HL-60 (cell line): ENCODE data around the gene TMEM236.
"Not testable (repeated sequence)": the region's sequence is repeated elsewhere in the genome, so short reads cannot be mapped to it uniquely, and the experiment has no call there.

Source experiments
- DNase-seq, 2 experiments: peaks; one replicate each; pipeline ENCODE4 v3.0.0-alpha.2; 2010 to 2020; ENCODE audit warnings: low read depth in 1 of 2, low spot score in 1 of 2
- H3K27ac ChIP-seq: fragments of 250-450 bp; sonication (Bioruptor Pico); replicated peaks from 2 replicates; pipeline ENCODE4 v1.5.1; 2020; ENCODE audit warnings: mild to moderate bottlenecking, moderate library complexity
- H3K27me3 ChIP-seq: fragments of 250-450 bp; sonication (Bioruptor Pico); 2 replicates; pipeline ENCODE4 v1.5.1; 2021; ENCODE audit warnings: mild to moderate bottlenecking, moderate library complexity; ENCODE audit not compliant: insufficient read depth, poor library complexity, severe bottlenecking
- H3K4me3 ChIP-seq: replicated peaks from 2 replicates; pipeline ENCODE4 v1.5.1; 2011; ENCODE audit warnings: mild to moderate bottlenecking, control low read depth, low read length; ENCODE audit not compliant: insufficient read depth
- GABPA ChIP-seq: IDR thresholded peaks from 2 replicates; pipeline ENCODE4 v1.6.1; 2012; ENCODE audit warnings: low read depth
- POLR2AphosphoS5 ChIP-seq: IDR thresholded peaks from 2 replicates; pipeline ENCODE4 v1.6.1; 2012; ENCODE audit warnings: low read depth
- SPI1 ChIP-seq: IDR thresholded peaks from 2 replicates; pipeline ENCODE4 v1.6.1; 2012; ENCODE audit warnings: low read depth, mild to moderate bottlenecking, borderline replicate concordance
- TF ChIP-seq, protein P1 (sequence below): IDR thresholded peaks from 2 replicates; pipeline ENCODE4 v1.6.1; 2012; ENCODE audit warnings: low read depth; ENCODE audit not compliant: insufficient replicate concordance
- TF ChIP-seq, protein P2 (sequence below): IDR thresholded peaks from one replicate; pipeline ENCODE4 v1.5.1; 2011; ENCODE audit warnings: low read length, control low read depth, inconsistent platforms; ENCODE audit not compliant: insufficient read depth

Gene TMEM236

DNA sequence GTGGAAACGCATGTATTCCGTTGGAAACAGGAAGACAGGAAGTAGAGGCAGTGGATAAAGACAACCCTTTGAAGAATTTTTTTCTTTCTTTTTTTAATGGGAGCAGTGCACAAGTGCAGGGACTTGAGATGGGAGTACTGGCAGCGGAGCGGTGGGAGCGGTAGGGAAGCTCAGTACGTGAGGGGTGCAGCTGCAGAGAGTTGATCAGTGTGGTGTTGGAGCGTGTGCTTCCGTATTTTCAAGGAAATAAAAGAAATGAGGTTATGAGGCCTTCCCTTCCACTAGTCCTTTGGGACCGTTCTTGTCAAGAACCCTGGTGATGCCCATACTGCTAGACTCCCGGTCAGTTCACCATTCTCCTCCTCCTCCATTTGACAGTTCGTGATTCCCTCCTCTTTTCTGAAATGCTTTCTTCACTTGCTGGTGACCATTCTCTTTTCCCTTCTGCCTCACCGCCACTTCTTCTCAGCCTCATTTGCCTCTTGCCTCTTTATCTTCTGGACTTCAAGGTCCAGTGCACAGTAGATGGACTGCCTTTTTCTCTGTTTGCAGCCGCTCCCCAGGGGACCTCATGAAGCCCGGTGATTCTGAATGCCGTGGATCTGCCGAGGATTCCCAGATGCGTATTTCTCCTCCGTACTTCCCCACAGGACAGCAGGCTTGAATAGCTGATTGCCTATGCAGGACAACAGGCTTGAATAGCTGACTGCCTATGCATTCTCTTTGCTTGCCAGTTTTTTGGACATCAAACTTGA, 39.1 kb upstream of the TMEM236 start:
- Histone ChIP-seq H3K27me3 (no peaks in the 10 kb centered on the region), H3K27ac (no peak overlapping the region), H3K4me3 (no peak overlapping the region)
- no peak for DNase-seq
- TF ChIP-seq, protein P1, sequence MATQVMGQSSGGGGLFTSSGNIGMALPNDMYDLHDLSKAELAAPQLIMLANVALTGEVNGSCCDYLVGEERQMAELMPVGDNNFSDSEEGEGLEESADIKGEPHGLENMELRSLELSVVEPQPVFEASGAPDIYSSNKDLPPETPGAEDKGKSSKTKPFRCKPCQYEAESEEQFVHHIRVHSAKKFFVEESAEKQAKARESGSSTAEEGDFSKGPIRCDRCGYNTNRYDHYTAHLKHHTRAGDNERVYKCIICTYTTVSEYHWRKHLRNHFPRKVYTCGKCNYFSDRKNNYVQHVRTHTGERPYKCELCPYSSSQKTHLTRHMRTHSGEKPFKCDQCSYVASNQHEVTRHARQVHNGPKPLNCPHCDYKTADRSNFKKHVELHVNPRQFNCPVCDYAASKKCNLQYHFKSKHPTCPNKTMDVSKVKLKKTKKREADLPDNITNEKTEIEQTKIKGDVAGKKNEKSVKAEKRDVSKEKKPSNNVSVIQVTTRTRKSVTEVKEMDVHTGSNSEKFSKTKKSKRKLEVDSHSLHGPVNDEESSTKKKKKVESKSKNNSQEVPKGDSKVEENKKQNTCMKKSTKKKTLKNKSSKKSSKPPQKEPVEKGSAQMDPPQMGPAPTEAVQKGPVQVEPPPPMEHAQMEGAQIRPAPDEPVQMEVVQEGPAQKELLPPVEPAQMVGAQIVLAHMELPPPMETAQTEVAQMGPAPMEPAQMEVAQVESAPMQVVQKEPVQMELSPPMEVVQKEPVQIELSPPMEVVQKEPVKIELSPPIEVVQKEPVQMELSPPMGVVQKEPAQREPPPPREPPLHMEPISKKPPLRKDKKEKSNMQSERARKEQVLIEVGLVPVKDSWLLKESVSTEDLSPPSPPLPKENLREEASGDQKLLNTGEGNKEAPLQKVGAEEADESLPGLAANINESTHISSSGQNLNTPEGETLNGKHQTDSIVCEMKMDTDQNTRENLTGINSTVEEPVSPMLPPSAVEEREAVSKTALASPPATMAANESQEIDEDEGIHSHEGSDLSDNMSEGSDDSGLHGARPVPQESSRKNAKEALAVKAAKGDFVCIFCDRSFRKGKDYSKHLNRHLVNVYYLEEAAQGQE, result no peak
- TF ChIP-seq, protein P2, sequence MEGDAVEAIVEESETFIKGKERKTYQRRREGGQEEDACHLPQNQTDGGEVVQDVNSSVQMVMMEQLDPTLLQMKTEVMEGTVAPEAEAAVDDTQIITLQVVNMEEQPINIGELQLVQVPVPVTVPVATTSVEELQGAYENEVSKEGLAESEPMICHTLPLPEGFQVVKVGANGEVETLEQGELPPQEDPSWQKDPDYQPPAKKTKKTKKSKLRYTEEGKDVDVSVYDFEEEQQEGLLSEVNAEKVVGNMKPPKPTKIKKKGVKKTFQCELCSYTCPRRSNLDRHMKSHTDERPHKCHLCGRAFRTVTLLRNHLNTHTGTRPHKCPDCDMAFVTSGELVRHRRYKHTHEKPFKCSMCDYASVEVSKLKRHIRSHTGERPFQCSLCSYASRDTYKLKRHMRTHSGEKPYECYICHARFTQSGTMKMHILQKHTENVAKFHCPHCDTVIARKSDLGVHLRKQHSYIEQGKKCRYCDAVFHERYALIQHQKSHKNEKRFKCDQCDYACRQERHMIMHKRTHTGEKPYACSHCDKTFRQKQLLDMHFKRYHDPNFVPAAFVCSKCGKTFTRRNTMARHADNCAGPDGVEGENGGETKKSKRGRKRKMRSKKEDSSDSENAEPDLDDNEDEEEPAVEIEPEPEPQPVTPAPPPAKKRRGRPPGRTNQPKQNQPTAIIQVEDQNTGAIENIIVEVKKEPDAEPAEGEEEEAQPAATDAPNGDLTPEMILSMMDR, result no peak
- no peak for TF ChIP-seq SPI1
- TF ChIP-seq GABPA, result no peak
- no peak for TF ChIP-seq POLR2AphosphoS5

DNA sequence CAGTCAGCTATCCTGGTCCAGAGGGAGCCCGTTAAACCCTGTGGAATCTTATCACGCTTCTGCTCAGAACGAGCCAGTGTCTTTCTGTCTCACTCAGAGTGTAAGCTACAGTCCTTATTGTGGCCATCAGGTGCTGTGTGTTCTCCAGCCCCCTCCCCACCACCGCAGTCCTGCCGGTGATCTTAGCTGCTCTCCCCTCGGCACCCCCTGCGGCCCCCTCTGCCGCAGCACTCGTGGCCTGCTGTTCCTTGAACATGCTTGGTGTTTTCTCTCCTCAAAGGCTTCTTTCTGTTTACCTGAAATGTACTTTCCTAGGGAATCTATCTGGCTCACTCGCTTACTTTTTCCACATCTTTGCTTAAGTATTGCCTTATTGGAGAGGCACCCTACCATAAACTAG, 38.2 kb upstream of the TMEM236 start:
- Histone ChIP-seq H3K4me3 (no peak overlapping the region), H3K27ac (no peak overlapping the region), H3K27me3 (no peaks in the 10 kb centered on the region)
- no peak for DNase-seq
- TF ChIP-seq POLR2AphosphoS5, result no peak
- TF ChIP-seq SPI1, result no peak
- TF ChIP-seq, protein P2, result no peak
- no peak for TF ChIP-seq GABPA
- TF ChIP-seq, protein P1, result no peak

DNA sequence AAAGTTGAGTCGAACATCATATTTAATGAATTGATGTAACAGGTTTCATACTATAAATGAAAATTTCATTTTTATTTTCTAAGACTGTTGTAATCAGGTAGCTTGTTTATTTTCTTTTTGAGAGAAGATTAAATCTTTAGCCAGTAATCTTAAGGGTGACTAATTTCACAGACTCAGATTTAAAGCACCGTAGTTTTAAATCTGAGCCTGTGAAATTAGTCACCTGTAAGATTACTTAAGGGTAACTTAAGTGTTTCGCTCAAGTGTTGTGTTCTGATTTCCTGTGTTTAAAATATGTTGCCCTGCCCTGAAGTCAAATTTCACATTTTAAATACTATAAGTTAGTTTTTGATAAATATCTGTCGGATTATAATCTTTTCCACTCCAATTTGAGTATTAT, 35.8 kb upstream of the TMEM236 start:
- TF ChIP-seq, protein P2, result no peak
- TF ChIP-seq POLR2AphosphoS5 (no peak), GABPA (no peak), SPI1 (no peak)
- TF ChIP-seq, protein P1, result no peak
- DNase-seq, result no peak
- Histone ChIP-seq H3K27ac (no peak overlapping the region), H3K4me3 (no peak overlapping the region), H3K27me3 (no peaks in the 10 kb centered on the region)

DNA sequence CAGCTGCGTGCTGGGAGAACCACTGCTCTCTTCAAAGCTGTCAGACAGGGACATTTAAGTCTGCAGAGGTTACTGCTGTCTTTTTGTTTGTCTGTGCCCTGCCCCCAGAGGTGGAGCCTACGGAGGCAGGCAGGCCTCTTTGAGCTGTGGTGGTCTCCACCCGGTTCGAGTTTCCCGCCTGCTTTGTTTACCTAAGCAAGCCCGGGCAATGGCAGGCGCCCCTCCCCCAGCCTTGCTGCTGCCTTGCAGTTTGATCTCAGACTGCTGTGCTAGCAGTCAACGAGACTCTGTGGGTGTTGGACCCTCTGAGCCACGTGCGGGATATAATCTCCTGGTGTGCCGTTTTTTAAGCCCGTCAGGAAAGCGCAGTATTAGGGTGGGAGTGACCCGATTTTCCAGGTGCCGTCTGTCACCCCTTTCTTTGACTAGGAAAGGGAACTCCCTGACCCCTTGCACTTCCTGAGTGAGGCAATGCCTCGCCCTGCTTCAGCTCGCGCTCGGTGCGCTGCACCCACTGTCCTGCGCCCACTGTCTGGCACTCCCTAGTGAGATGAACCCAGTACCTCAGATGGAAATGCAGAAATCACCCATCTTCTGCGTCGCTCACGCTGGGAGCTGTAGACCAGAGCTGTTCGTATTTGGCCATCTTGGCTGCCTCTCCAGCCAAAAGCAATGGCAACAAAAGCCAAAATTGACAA, 29.5 kb upstream of the TMEM236 start:
- not testable (repeated sequence) for DNase-seq, H3K27ac ChIP-seq, H3K4me3 ChIP-seq, H3K27me3 ChIP-seq
